Activated T-cell treated with anti-CD3 and anti-CD28 coated beads, Interleukin-2, amount 50 U/mL, for 1 hour (primary cell): Measurements from ENCODE around the gene CNTN6.

Experiments
- DNase-seq: peaks from one replicate; pipeline ENCODE4 v3.0.0-alpha.2; 2020

Gene CNTN6

GRCh38 chr3:1092771-1093170, at the start of gene CNTN6:
CNTN6 (plus strand) TSS chr3:1093024; CDS start chr3:1148009, 54,985 bp downstream.
- DNase-seq: no peak

GRCh38 chr3:1048558-1048957, 44.3 kb upstream of the CNTN6 start:
- no peak for DNase-seq

DNA sequence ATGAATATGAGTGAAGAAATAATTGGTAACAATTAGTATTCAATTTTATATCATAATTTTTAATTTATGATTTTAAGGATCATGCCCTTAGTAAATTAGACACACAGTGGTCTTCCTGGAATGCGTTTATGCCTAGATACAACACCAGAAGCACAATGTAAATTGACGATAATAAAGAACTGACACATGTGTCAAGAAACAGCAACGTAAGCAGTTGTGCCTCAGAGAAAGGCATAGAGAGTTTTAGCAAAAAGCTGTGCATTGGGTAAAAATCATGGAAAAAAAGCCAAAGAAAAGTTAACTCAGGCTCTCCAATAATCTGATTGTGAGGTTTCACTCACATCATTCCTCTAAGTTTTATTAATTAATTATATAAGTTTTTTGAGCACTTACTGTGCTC, 37.0 kb upstream of the CNTN6 start:
- DNase-seq: no peak

DNA sequence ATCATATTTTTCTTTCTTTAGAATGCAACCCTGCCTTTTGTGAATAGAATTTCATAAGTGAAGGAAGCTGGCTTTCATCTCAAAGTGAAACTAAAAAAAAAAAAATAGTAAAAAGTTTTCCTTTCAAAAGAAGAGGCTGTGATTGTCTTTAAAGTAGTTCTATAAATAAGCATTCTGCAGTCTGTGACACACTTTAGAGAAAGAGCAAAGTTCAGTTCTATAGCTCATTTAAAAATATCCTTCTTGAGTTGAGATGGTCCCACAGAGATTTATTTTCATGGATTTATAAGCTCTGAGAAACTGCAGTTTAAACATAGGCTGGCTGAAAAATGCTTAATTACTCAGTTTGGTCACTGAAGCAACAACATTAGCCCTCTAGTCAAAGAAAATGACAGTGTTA, 36.1 kb upstream of the CNTN6 start:
- no peak for DNase-seq

DNA sequence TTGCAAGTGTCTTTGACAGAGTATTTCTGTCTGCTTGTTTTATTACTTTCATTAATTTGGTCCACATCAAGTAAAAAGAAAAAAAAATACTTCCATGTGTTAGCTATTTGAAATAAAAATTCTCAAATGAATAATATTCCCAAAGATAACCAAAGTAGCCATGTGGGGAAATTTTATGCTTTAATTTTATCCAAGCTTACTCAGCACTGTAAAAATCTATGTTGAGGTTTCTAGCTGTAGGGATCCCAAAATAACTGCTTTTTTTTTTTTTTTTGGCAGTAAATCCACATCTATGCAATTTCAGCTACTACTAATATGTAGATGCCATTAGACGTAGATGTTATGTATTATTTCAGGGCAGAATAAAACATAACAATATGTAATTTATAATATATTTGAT, 35.4 kb upstream of the CNTN6 start:
- DNase-seq: no peak

- no peak for DNase-seq
Observed at GRCh38 chr3:1068985-1069384, 23.8 kb upstream of the CNTN6 start.

DNA sequence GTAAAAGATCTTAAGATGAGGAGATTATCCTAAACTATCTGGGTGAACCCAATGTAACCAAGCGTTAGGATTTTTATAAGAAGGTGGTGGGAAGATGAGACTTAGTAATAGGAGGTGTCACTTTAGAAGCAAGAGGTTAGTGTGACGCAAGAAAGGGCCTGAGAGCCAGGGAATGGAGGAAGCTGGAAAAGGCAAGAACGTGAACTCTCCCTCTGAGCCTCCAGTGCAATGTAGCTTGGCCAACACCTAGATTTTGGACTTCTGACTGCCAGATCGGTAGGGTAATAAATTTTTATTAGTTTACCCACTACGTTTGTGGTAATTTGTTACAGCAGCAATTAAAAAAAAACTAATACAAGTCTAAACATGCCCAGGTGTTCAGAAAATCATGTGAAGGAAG, 20.8 kb upstream of the CNTN6 start:
- no peak for DNase-seq

GRCh38 chr3:1079662-1080061, 13.2 kb upstream of the CNTN6 start:
- no peak for DNase-seq

GRCh38 chr3:1082108-1082507, 10.7 kb upstream of the CNTN6 start:
- DNase-seq: no peak

GRCh38 chr3:1087066-1087560, 5.7 kb upstream of the CNTN6 start:
- DNase-seq: no peak

- no peak for DNase-seq
Observed at GRCh38 chr3:1088503-1088902, 4.3 kb upstream of the CNTN6 start.

DNA sequence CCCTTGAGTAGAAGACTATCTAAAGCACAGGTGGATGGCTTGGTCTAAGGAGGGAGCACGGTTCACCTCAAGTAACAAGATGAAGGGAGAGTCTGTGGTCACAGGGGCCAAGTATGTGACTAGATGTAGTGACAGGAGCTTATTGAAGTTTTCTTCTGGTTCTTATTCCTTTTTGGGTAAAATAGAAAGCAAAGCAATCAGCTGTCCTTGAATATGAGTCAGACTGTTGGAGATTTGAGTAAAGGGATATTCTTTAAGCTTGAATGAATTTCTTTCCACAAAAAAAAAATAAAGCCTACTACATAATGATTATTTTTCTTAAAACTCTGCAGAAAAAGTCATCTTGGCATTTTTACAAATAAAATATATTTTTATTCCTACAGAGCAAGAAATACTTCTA, 1.5 kb upstream of the CNTN6 start:
- no peak for DNase-seq

- no peak for DNase-seq
Observed at GRCh38 chr3:1092061-1092460, 763 bp upstream of the CNTN6 start.

- DNase-seq: no peak
Observed at GRCh38 chr3:1093217-1093616, 393 bp downstream of the CNTN6 start.

GRCh38 chr3:1103525-1103924, 10.7 kb downstream of the CNTN6 start:
- DNase-seq: no peak

- DNase-seq: no peak
Observed at GRCh38 chr3:1117843-1118473, 25.1 kb downstream of the CNTN6 start.

- DNase-seq: no peak
Observed at GRCh38 chr3:1131166-1131565, 38.3 kb downstream of the CNTN6 start.

DNA sequence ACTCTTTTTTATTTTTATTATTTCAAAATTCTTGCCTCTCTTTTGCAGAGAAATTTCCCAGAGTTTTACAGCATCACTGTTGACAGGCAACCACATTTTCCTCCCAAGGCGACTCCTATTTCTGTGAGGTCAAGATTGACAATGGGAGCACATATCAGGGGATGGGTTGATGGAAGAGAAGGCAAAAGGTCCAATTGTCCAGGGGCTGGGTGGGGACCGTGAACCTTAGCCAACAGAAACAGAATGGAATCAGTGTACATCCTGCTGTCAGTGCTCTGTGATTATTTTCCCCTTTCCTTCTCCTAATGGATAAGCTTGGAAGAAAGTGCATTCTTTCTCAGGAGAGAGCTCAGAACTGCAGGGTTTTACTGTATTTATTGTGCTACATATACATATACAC, 42.4 kb downstream of the CNTN6 start:
- no peak for DNase-seq

GRCh38 chr3:1138036-1138435, 45.2 kb downstream of the CNTN6 start:
- DNase-seq: no peak

DNA sequence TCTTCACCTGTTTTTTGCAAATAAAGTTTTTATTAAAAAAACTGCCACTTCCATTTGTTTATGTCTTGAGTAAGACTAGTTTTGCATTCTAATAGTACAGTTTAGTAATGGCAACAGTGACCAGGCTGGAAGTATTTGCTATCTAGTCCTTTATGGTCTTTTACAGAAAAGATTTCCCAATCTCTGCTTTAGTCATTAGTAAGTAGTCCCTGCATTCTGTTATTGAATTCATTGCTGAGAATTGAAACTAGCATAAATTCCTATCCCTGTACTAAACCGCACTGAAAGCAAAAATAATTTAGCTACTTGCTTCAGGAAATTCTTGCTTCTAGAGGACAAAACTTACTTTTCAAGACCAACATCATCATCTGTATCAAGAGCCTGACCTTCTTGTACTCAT, 46.2 kb downstream of the CNTN6 start:
- no peak for DNase-seq

GRCh38 chr3:1147326-1147725, 54.5 kb downstream of the CNTN6 start:
- no peak for DNase-seq

- DNase-seq: no peak
Observed at GRCh38 chr3:1147819-1148218, 55.0 kb downstream of the CNTN6 start.

GRCh38 chr3:1164101-1164500, 71.3 kb downstream of the CNTN6 start:
- DNase-seq: no peak

DNA sequence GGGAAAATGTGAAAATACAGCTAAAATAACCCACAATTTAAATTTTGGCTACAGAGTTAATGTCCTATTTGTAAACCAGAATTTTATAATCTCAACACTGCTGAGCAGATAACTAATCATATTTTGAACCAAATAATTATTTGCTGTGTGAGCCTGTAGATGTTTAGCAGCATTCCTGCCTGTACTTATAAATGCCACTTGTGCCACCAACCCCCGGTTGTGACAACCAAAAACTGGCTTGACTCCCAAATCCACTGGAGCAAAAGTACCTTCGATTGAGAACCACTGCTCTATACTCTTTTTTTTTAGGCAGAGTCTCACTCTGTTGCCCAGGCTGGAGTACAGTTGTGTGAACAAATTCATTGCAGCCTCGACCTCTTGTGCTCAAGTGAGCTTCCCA, 78.5 kb downstream of the CNTN6 start:
- no peak for DNase-seq

- no peak for DNase-seq
Observed at GRCh38 chr3:1172644-1173043, 79.8 kb downstream of the CNTN6 start.

GRCh38 chr3:1179146-1179545, 86.3 kb downstream of the CNTN6 start:
- DNase-seq: no peak
